ENCODE results near the gene SCN11A.
A peak's percentile ranks its signal among the peaks of the same experiment; 100 is the strongest.
"Not testable (repeated sequence)": the region's sequence is repeated elsewhere in the genome, so short reads cannot be mapped to it uniquely, and the experiment has no call there.

Gene SCN11A

GRCh38 chr3:39063143-39063542, 11.4 kb upstream of the SCN11A start:
- H3K4me1 Mint-ChIP-seq: peaks cover 11% of the 10 kb centered on the region
- peaks cover 8% of the 10 kb centered on the region for H3K9me3 Mint-ChIP-seq
- peaks cover 54% of the 10 kb centered on the region for H3K36me3 Mint-ChIP-seq (ENCODE audit: low read depth)
- H3K4me3 Mint-ChIP-seq: no peak overlapping the region
- no peaks in the 10 kb centered on the region for H3K27me3 Mint-ChIP-seq (ENCODE audit: low read depth)
- no peak for TF ChIP-seq CTCF (IDR thresholded peaks at IDR 0.05; ENCODE audit: unreplicated experiment in 3 of 3)
- H3K27ac Mint-ChIP-seq: no peak overlapping the region

- peaks cover 8% of the 10 kb centered on the region for H3K9me3 Mint-ChIP-seq
- H3K36me3 Mint-ChIP-seq (ENCODE audit: low read depth): peaks cover 46% of the 10 kb centered on the region
- H3K27me3 Mint-ChIP-seq (ENCODE audit: low read depth): no peaks in the 10 kb centered on the region
- peaks cover 11% of the 10 kb centered on the region for H3K4me1 Mint-ChIP-seq
- no peak overlapping the region for H3K4me3 Mint-ChIP-seq
- TF ChIP-seq CTCF (IDR thresholded peaks at IDR 0.05; ENCODE audit: unreplicated experiment in 3 of 3): no peak
- H3K27ac Mint-ChIP-seq: peak overlapping the region in 2 of 3 experiments; percentile 20 to 90
Observed at GRCh38 chr3:39062180-39062579, 10.4 kb upstream of the SCN11A start.

GRCh38 chr3:39061228-39061627, 9.5 kb upstream of the SCN11A start:
- H3K27me3 Mint-ChIP-seq (ENCODE audit: low read depth); H3K4me3 Mint-ChIP-seq; H3K9me3 Mint-ChIP-seq; H3K27ac Mint-ChIP-seq: not testable (repeated sequence)
- peaks cover 45% of the 10 kb centered on the region for H3K36me3 Mint-ChIP-seq (ENCODE audit: low read depth)
- H3K4me1 Mint-ChIP-seq: peaks cover 17% of the 10 kb centered on the region

GRCh38 chr3:39056151-39056550, 4.4 kb upstream of the SCN11A start:
- no peaks in the 10 kb centered on the region for H3K27me3 Mint-ChIP-seq (ENCODE audit: low read depth)
- TF ChIP-seq CTCF (IDR thresholded peaks at IDR 0.05; ENCODE audit: unreplicated experiment in 3 of 3): no peak
- peaks cover 23% of the 10 kb centered on the region for H3K36me3 Mint-ChIP-seq (ENCODE audit: low read depth)
- H3K27ac Mint-ChIP-seq: peak overlapping the region in 1 of 3 experiments; percentile 61
- H3K4me3 Mint-ChIP-seq: no peak overlapping the region
- H3K9me3 Mint-ChIP-seq: peaks cover 3% of the 10 kb centered on the region
- peaks cover 36% of the 10 kb centered on the region for H3K4me1 Mint-ChIP-seq

- TF ChIP-seq CTCF (IDR thresholded peaks at IDR 0.05; ENCODE audit: unreplicated experiment in 3 of 3): no peak
- H3K27me3 Mint-ChIP-seq (ENCODE audit: low read depth): no peaks in the 10 kb centered on the region
- H3K36me3 Mint-ChIP-seq (ENCODE audit: low read depth): peaks cover 10% of the 10 kb centered on the region
- no peaks in the 10 kb centered on the region for H3K9me3 Mint-ChIP-seq
- H3K4me3 Mint-ChIP-seq: peak overlapping the region; percentile 79 to 94 (median 83)
- peaks cover 31% of the 10 kb centered on the region for H3K4me1 Mint-ChIP-seq
- peak overlapping the region in 1 of 3 experiments; percentile 99 for H3K27ac Mint-ChIP-seq
Observed at GRCh38 chr3:39053696-39054095, 2.0 kb upstream of the SCN11A start.

- Mint-ChIP-seq H3K9me3 (no peaks in the 10 kb centered on the region), H3K36me3 (ENCODE audit: low read depth) (peaks cover 6% of the 10 kb centered on the region), H3K4me1 (peaks cover 31% of the 10 kb centered on the region), H3K4me3 (peak overlapping the region; percentile 92 to 96 (median 94)), H3K27me3 (ENCODE audit: low read depth) (no peaks in the 10 kb centered on the region), H3K27ac (peak overlapping the region; percentile 99)
- TF ChIP-seq CTCF (IDR thresholded peaks at IDR 0.05; ENCODE audit: unreplicated experiment in 3 of 3): no peak
Observed at GRCh38 chr3:39052583-39052982, 839 bp upstream of the SCN11A start.
